IMR-90 (cell line): ENCODE results near the gene DHDDS. TPM values are rescaled to one million over a fixed set of nuclear protein-coding genes. Genes with fewer than 3 reads are reported as not detected.

Experiments
- ATAC-seq: fragments of 200-7000 bp; cut with Tn5 transposase; 2 replicates; pipeline ENCODE4 v1.9.1; 2020; ENCODE audit warnings: low read depth, mild to moderate bottlenecking, moderate library complexity
- BruUV-seq: library from RNA; stranded (reverse); fragments of 400-500 nt; replicated peaks from 2 replicates; lab custom pipeline; 2021; lab: Mats Ljungman, UMichigan
- CTCF ChIA-PET: fragments of 300-600 bp; formaldehyde crosslinking; extraction: SDS; loops from one replicate; lab custom pipeline; 2021; ENCODE audit warnings: antibody characterized with exemption; lab: Yijun Ruan, JAX
- POLR2A ChIA-PET: fragments of 300-600 bp; sonication (Branson Sonifier 250); formaldehyde crosslinking; loops from one replicate; lab custom pipeline; 2022; ENCODE audit warnings: antibody characterized with exemption; ENCODE audit not compliant: unreplicated experiment; lab: Charles Lee
- DNase-seq: peaks from one replicate; pipeline ENCODE4 v3.0.0; 2013
- H2AFZ ChIP-seq: replicated peaks from 2 replicates; pipeline ENCODE3; 2013; ENCODE audit warnings: low read length, mild to moderate bottlenecking; ENCODE audit not compliant: poor library complexity
- H2AK5ac ChIP-seq: 2 replicates; pipeline ENCODE4 v1.6.1; 2013; ENCODE audit warnings: low read depth, low read length, inconsistent platforms
- H2AK9ac ChIP-seq: replicated peaks from 2 replicates; pipeline ENCODE3; 2013; ENCODE audit warnings: mild to moderate bottlenecking, low read depth, low read length, moderate library complexity; ENCODE audit not compliant: poor library complexity
- H2BK120ac ChIP-seq: 2 replicates; pipeline ENCODE4 v1.6.1; 2013; ENCODE audit warnings: low read depth, low read length, inconsistent platforms
- H2BK15ac ChIP-seq: 3 replicates; pipeline ENCODE4 v1.6.1; 2013; ENCODE audit warnings: low read depth, low read length, inconsistent platforms
- H2BK20ac ChIP-seq: 2 replicates; pipeline ENCODE4 v1.6.1; 2013; ENCODE audit warnings: low read depth, mild to moderate bottlenecking, inconsistent platforms, low read length, moderate library complexity
- H2BK5ac ChIP-seq: 2 replicates; pipeline ENCODE4 v1.6.1; 2013; ENCODE audit warnings: mild to moderate bottlenecking, low read depth, low read length, inconsistent platforms; ENCODE audit not compliant: poor library complexity, severe bottlenecking
- H3K14ac ChIP-seq: replicated peaks from 2 replicates; pipeline ENCODE4 v1.6.1; 2013; ENCODE audit warnings: low read depth, low read length, inconsistent platforms
- H3K18ac ChIP-seq: 2 replicates; pipeline ENCODE4 v1.6.1; 2013; ENCODE audit warnings: low read depth, low read length, control low read depth
- H3K23ac ChIP-seq: 2 replicates; pipeline ENCODE4 v1.6.1; 2013; ENCODE audit warnings: low read depth, low read length, inconsistent platforms
- H3K27ac ChIP-seq: 2 replicates; pipeline ENCODE4 v1.5.1; 2013; ENCODE audit warnings: mild to moderate bottlenecking, control low read depth, low read length; ENCODE audit not compliant: insufficient read depth
- H3K27me3 ChIP-seq: 2 replicates; pipeline ENCODE4 v1.6.1; 2013; ENCODE audit warnings: low read length; ENCODE audit not compliant: control insufficient read depth, insufficient read depth
- H3K36me3 ChIP-seq: 2 replicates; pipeline ENCODE4 v1.6.1; 2013; ENCODE audit warnings: low read length, mixed read lengths; ENCODE audit not compliant: control insufficient read depth, insufficient read depth
- H3K4ac ChIP-seq: 2 replicates; pipeline ENCODE4 v1.6.1; 2013; ENCODE audit warnings: low read depth, low read length, inconsistent platforms
- H3K4me1 ChIP-seq: 2 replicates; pipeline ENCODE4 v1.6.1; 2013; ENCODE audit warnings: low read length, mixed read lengths; ENCODE audit not compliant: control insufficient read depth, insufficient read depth
- H3K4me2 ChIP-seq: 2 replicates; pipeline ENCODE4 v1.6.1; 2013; ENCODE audit warnings: low read depth, mild to moderate bottlenecking, control low read depth, low read length, moderate library complexity
- H3K4me3 ChIP-seq: 2 replicates; pipeline ENCODE4 v1.5.1; 2013; ENCODE audit warnings: low read depth, mild to moderate bottlenecking, control low read depth, low read length, moderate library complexity; ENCODE audit not compliant: insufficient read depth
- H3K56ac ChIP-seq: 2 replicates; pipeline ENCODE4 v1.6.1; 2013; ENCODE audit warnings: low read length, inconsistent platforms; ENCODE audit not compliant: insufficient read depth; ENCODE audit errors: extremely low read depth
- H3K79me1 ChIP-seq, 2 experiments: 2 replicates each; pipeline ENCODE4 v1.6.1; 2013; ENCODE audit warnings: low read length in 2 of 2, inconsistent platforms in 1 of 2, low read depth in 1 of 2
- H3K9ac ChIP-seq: 2 replicates; pipeline ENCODE4 v1.6.1; 2013; ENCODE audit warnings: low read depth, low read length, control low read depth
- H3K9me1 ChIP-seq: 2 replicates; pipeline ENCODE4 v1.6.1; 2013; ENCODE audit warnings: low read length, inconsistent platforms; ENCODE audit not compliant: insufficient read depth
- H3K9me3 ChIP-seq: 2 replicates; pipeline ENCODE4 v1.6.1; 2013; ENCODE audit warnings: low read length; ENCODE audit not compliant: control insufficient read depth, insufficient read depth
- H4K20me1 ChIP-seq: 2 replicates; pipeline ENCODE4 v1.6.1; 2013; ENCODE audit warnings: low read length, inconsistent platforms; ENCODE audit not compliant: insufficient read depth
- H4K5ac ChIP-seq: 2 replicates; pipeline ENCODE4 v1.6.1; 2013; ENCODE audit warnings: mild to moderate bottlenecking, low read depth, low read length, control low read depth
- H4K8ac ChIP-seq, 2 experiments: 2 replicates each; pipeline ENCODE4 v1.6.1; 2013; ENCODE audit warnings: low read depth in 2 of 2, low read length in 2 of 2, control low read depth in 1 of 2, inconsistent platforms in 1 of 2
- H4K91ac ChIP-seq: 2 replicates; pipeline ENCODE4 v1.6.1; 2013; ENCODE audit warnings: low read depth, low read length, inconsistent platforms; ENCODE audit not compliant: insufficient read depth
- CHD1 ChIP-seq: IDR thresholded peaks from 2 replicates; pipeline ENCODE4 v1.6.1; 2012; ENCODE audit warnings: low read depth, low read length, improper control_type of control experiment
- WGBS, 2 experiments: methylation state at CpG; one replicate each; pipeline versions ENCODE4 v1.1.5 to v1.1.7; 2013; ENCODE audit warnings: missing lambda C conversion rate in 2 of 2; ENCODE audit not compliant: insufficient read length in 1 of 2; ENCODE audit errors: extremely low coverage in 2 of 2; 5-methylcytosine and 5-hydroxymethylcytosine counted together
- dilution Hi-C: fragments of 300-500 bp; cut with HindIII; formaldehyde crosslinking; loops from one replicate; pipeline ENCODE4 v1.14.3; 2018; ENCODE audit warnings: low sequenced_read_pairs; ENCODE audit not compliant: unreplicated experiment
- in situ Hi-C: fragments of 300-500 bp; cut with MboI; formaldehyde crosslinking; loops from 3 replicates; pipeline ENCODE4 v1.14.3; 2019; ENCODE audit warnings: low sequenced_read_pairs, inconsistent platforms, mixed read lengths
- intact Hi-C: fragments of 100-400 bp; cut with micrococcal nuclease; formaldehyde crosslinking; loops from 2 replicates; pipeline ENCODE4 v1.10.0; 2022
- polyA plus RNA-seq, 3 experiments: library from polyadenylated mRNA; depleted of rRNA; stranded (reverse); fragments of >200 nt; gene quantifications; 2 replicates each; pipeline ENCODE4 v1.2.3, GENCODE V29; 2012; ENCODE audit warnings: low replicate concordance in 1 of 3
- total RNA-seq: library from RNA; depleted of rRNA; stranded (reverse); fragments of >200 nt; gene quantifications from 2 replicates; pipeline ENCODE4 v1.2.3, GENCODE V29; 2012

The DHDDS gene
- total and polyA plus RNA-seq, 2 of the 4 experiments (the other 2 are of a cell fraction): 49.3 to 67.7 TPM

GRCh38 chr1:26399034-26399433 lies 33.1 kb upstream of the DHDDS start:
- WGBS, 2 experiments: no CpG with 5 or more reads among the region's 3 CpGs
- TF ChIP-seq CHD1: no peak
- Histone ChIP-seq H4K8ac (no peak overlapping the region), H4K20me1 (no peaks in the 10 kb centered on the region), H2BK20ac (no peak overlapping the region), H2AFZ (no peak overlapping the region), H3K27me3 (peaks cover 1% of the 10 kb centered on the region; the same call in 1 of the 2 replicates), H3K4me1 (no peaks in the 10 kb centered on the region), H3K9me3 (no peaks in the 10 kb centered on the region), H3K4me3 (no peak overlapping the region), H3K4ac (no peak overlapping the region), H2AK9ac (no peak overlapping the region), H3K27ac (no peak overlapping the region), H2AK5ac (no peak overlapping the region), H4K91ac (no peak overlapping the region), H3K79me1 (no peaks in the 10 kb centered on the region), H3K36me3 (no peaks in the 10 kb centered on the region), H2BK5ac (no peak overlapping the region), H3K23ac (no peak overlapping the region; the same call in 1 of the 2 replicates), H3K9ac (no peak overlapping the region), H3K18ac (no peak overlapping the region), H4K5ac (no peak overlapping the region), H3K56ac (no peak overlapping the region), H3K14ac (no peak overlapping the region), H3K4me2 (no peak overlapping the region), H2BK15ac (no peak overlapping the region), H3K9me1 (no peaks in the 10 kb centered on the region), H2BK120ac (no peak overlapping the region)
- in situ Hi-C loops (no loop called here), dilution Hi-C loops (no loop called here), intact Hi-C loops (no loop called here)
- CTCF ChIA-PET: interaction anchor here (0.7 kb wide), 1 partner anchor 171 kb away, joined by 3 read pairs; no protein-coding TSS in a partner anchor
- POLR2A ChIA-PET: no interaction called here
- no peak for DNase-seq
- BruUV-seq: no TSS peak
- ATAC-seq: no peak
